Tibial nerve (tissue), 4 donors: ENCODE measurements around the gene ARSG. TPM values are rescaled to one million over a fixed set of nuclear protein-coding genes. Genes with fewer than 3 reads are reported as not detected.

ENCODE experiments used
- DNase-seq, 2 donors: peaks; one replicate each; pipeline ENCODE4 v3.0.0-alpha.2; 2019; ENCODE audit warnings: low spot score in 2 of 2
- H3K27ac ChIP-seq, 4 donors: fragments of 200-600 bp; sonication (generic) in 3 of 4; one replicate each; pipeline ENCODE4 v1.5.1; 2017 to 2019; ENCODE audit warnings: mild to moderate bottlenecking in 1 of 4
- H3K27me3 ChIP-seq, 2 donors: fragments of 200-600 bp; sonication (generic) in 1 of 2; one replicate each; pipeline versions ENCODE4 v1.5.1 to v1.6.0; 2017 to 2019
- H3K36me3 ChIP-seq, 3 donors: fragments of 200-600 bp; sonication (generic); one replicate each; pipeline ENCODE4 v1.5.1; 2018 to 2019
- H3K4me1 ChIP-seq, 4 donors: fragments of 200-600 bp; sonication (generic) in 3 of 4; one replicate each; pipeline ENCODE4 v1.5.1; 2017 to 2019
- H3K4me3 ChIP-seq, 4 donors: fragments of 200-600 bp; sonication (generic) in 3 of 4; one replicate each; pipeline ENCODE4 v1.5.1; 2017 to 2019; ENCODE audit warnings: mild to moderate bottlenecking in 1 of 4, moderate library complexity in 1 of 4
- H3K9me3 ChIP-seq, 4 donors: fragments of 200-600 bp; sonication (generic) in 3 of 4; one replicate each; pipeline ENCODE4 v1.5.1; 2017 to 2019
- EP300 ChIP-seq, 2 donors: sonication (generic); formaldehyde crosslinking; IDR thresholded peaks; one replicate each; pipeline ENCODE4 v1.6.1; 2017; ENCODE audit warnings: antibody characterized with exemption in 2 of 2, mild to moderate bottlenecking in 1 of 2
- POLR2A ChIP-seq, 2 donors: fragments of 450-650 bp; IDR thresholded peaks; one replicate each; pipeline ENCODE4 v1.6.1; 2017; ENCODE audit warnings: antibody characterized with exemption in 2 of 2, mild to moderate bottlenecking in 2 of 2, moderate library complexity in 2 of 2
- WGBS, 2 donors: methylation state at CpG; one replicate each; pipeline ENCODE4 v1.1.5; 2018; 5-methylcytosine and 5-hydroxymethylcytosine counted together
- total RNA-seq, 4 donors: library from RNA; depleted of rRNA; stranded (reverse); fragments of >200 nt; gene quantifications; one replicate each; pipeline ENCODE4 v1.1.0, GENCODE V29; 2016
- TF ChIP-seq, protein P1 (sequence below), 5 experiments: fragments of 200-600 bp in 3 of 5; fragments of 450-650 bp in 2 of 5; sonication (generic) in 3 of 5; IDR thresholded peaks; one replicate each; pipeline ENCODE4 v1.5.1; 2016 to 2019; ENCODE audit warnings: antibody characterized with exemption in 5 of 5, mild to moderate bottlenecking in 3 of 5, moderate library complexity in 2 of 5

The ARSG gene
- total RNA-seq, 4 donors from 2014 or later, result 2.1 to 11.4 (median 4.1) TPM

DNA sequence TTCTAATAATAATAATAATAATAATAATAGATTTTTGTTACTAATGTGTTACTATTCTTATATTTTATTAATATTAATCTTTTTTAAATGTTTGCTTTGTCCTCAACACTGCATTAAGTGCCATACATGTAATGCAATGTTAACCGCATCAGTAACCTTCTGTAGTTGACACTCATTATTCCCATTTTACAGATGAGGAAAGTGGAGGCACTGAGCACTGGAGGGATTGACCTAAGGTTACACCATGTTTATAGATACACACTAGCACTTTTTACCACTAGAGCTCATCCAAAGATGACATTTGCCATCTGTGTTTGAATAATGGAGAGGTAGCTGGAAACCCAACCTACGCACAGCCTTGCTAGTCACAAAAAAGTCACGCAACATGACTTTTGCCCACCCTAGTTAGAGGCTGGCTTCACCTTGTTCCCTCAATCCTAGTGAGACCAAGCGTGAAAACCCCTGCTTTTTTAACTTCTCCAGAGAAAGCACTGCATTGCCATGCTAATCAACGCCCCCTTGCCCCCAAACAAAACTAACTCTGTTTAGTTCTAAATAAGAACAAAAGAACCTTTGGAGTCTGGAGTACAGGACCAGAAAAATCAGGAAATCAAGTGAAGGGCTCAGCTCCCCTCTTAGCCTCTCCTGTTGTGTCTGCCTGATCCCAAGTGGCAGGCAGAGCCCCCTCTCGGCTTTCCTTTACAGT is 2.3 kb downstream of the ARSG start:
- TF ChIP-seq EP300 (IDR thresholded peaks at IDR 0.05) (no peak), POLR2A (IDR thresholded peaks at IDR 0.05) (no peak)
- TF ChIP-seq, protein P1, sequence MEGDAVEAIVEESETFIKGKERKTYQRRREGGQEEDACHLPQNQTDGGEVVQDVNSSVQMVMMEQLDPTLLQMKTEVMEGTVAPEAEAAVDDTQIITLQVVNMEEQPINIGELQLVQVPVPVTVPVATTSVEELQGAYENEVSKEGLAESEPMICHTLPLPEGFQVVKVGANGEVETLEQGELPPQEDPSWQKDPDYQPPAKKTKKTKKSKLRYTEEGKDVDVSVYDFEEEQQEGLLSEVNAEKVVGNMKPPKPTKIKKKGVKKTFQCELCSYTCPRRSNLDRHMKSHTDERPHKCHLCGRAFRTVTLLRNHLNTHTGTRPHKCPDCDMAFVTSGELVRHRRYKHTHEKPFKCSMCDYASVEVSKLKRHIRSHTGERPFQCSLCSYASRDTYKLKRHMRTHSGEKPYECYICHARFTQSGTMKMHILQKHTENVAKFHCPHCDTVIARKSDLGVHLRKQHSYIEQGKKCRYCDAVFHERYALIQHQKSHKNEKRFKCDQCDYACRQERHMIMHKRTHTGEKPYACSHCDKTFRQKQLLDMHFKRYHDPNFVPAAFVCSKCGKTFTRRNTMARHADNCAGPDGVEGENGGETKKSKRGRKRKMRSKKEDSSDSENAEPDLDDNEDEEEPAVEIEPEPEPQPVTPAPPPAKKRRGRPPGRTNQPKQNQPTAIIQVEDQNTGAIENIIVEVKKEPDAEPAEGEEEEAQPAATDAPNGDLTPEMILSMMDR (IDR thresholded peaks at IDR 0.05), result no peak
- WGBS, 2 donors, result 83 to 84% methylated on average over 6 of the region's 6 CpGs
- no peak overlapping the region for H3K27ac ChIP-seq
- no peaks in the 10 kb centered on the region for H3K36me3 ChIP-seq
- no peak for DNase-seq
- H3K4me1 ChIP-seq, result peaks cover 0 to 34% (median 12%) of the 10 kb centered on the region in 4 donors
- peaks cover 0 to 2% (median 0%) of the 10 kb centered on the region in 4 donors for H3K9me3 ChIP-seq
- no peak overlapping the region for H3K4me3 ChIP-seq
- peaks cover 0 to 35% of the 10 kb centered on the region in 2 donors for H3K27me3 ChIP-seq

DNA sequence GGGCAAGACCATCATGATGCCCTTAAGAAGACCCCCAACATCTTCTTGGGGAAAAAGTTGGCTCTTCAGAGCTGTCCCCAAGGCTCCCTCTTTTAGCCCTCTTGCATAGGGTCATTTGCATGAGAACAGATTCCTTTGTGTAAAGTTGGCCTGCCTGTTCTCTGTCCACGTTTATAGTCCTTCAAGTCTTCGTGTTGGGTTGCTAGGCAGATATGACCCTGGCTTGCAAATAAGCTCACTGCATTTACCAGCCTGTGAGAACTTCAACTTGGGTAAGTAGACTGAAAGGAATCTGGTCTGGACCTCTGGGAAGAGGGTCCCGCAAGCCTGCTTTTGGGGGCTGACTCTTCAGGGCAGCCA is 2.9 kb downstream of the ARSG start:
- Histone ChIP-seq H3K36me3 (no peaks in the 10 kb centered on the region), H3K4me1 (peaks cover 0 to 34% (median 12%) of the 10 kb centered on the region in 4 donors), H3K4me3 (no peak overlapping the region), H3K9me3 (peaks cover 0 to 5% (median 0%) of the 10 kb centered on the region in 4 donors), H3K27me3 (peaks cover 0 to 35% of the 10 kb centered on the region in 2 donors), H3K27ac (no peak overlapping the region)
- TF ChIP-seq POLR2A (IDR thresholded peaks at IDR 0.05), result no peak
- no peak for TF ChIP-seq EP300 (IDR thresholded peaks at IDR 0.05)
- TF ChIP-seq, protein P1 (IDR thresholded peaks at IDR 0.05), result no peak
- WGBS, 2 donors, result 43 to 61% methylated on average over 2 to 3 of the region's 3 CpGs
- no peak for DNase-seq

DNA sequence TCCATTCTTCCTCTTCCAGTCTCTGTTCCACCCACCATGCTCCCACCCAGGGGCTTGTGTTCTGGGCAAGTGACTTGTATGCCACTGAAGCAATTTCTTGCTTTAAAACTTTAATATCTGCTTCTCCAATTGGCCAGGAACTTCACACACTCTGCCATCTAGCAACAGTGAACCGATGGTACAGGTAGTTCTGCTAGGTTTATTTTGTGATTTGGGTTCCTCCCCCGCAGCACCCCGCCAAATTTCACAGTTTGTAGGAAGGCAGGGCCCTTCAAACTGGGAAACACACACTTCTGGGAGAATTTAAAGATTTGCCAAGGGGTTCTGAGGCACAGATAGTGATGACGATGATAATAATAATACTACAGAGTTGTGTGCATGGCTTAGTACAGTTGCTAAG is 3.3 kb downstream of the ARSG start:
- H3K36me3 ChIP-seq, result no peaks in the 10 kb centered on the region
- no peak overlapping the region for H3K4me3 ChIP-seq
- TF ChIP-seq, protein P1 (IDR thresholded peaks at IDR 0.05), result no peak
- TF ChIP-seq EP300 (IDR thresholded peaks at IDR 0.05), result no peak
- TF ChIP-seq POLR2A (IDR thresholded peaks at IDR 0.05), result no peak
- DNase-seq, result no peak
- peaks cover 0 to 35% of the 10 kb centered on the region in 2 donors for H3K27me3 ChIP-seq
- WGBS, 2 donors, result 86 to 95% methylated on average over 4 of the region's 4 CpGs
- peaks cover 0 to 31% (median 12%) of the 10 kb centered on the region in 4 donors for H3K4me1 ChIP-seq
- H3K9me3 ChIP-seq, result peaks cover 0 to 5% (median 0%) of the 10 kb centered on the region in 4 donors
- H3K27ac ChIP-seq, result no peak overlapping the region

DNA sequence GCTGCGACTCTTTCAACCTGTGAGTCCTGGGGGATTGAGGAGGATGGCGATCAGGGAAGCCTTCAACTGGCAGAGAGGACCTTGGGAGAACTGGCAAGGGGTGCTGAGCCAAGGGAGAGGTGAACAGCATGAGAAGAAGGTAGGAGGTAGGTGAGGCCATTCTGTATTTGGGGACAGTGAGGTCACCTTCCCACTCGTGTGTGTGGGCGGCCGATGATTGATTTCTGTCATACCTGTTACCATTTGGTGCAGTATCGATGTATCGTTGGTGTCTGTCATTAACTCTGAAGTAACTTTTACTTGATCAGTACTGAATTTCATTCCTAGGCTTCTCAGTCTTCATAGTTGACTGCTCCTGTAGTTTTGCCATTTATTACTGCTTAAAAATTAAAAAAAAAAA is 3.8 kb downstream of the ARSG start:
- Histone ChIP-seq H3K4me3 (no peak overlapping the region), H3K27me3 (peaks cover 0 to 31% of the 10 kb centered on the region in 2 donors), H3K9me3 (peaks cover 0 to 5% (median 0%) of the 10 kb centered on the region in 4 donors), H3K4me1 (peaks cover 0 to 26% (median 10%) of the 10 kb centered on the region in 4 donors), H3K27ac (no peak overlapping the region), H3K36me3 (no peaks in the 10 kb centered on the region)
- DNase-seq, result no peak
- TF ChIP-seq EP300 (IDR thresholded peaks at IDR 0.05) (no peak), POLR2A (IDR thresholded peaks at IDR 0.05) (no peak)
- TF ChIP-seq, protein P1 (IDR thresholded peaks at IDR 0.05), result no peak
- 85 to 90% methylated on average over 7 of the region's 7 CpGs for WGBS, 2 donors
